Central memory CD8-positive, alpha-beta T cell (primary cell): Measurements from ENCODE around the gene TBC1D21.

ENCODE experiments used
- ATAC-seq: fragments of 150-1000 bp; cut with Tn5 transposase; replicated peaks from 2 replicates; pipeline ENCODE4 v1.10.0; 2022; ENCODE audit warnings: mild to moderate bottlenecking, moderate FRiP score, moderate number of reproducible peaks; ENCODE audit not compliant: poor library complexity, severe bottlenecking; ENCODE audit errors: extremely low read depth
- DNase-seq, 2 donors: peaks; one replicate each; pipeline ENCODE4 v3.0.0; 2021; ENCODE audit warnings: low spot score in 2 of 2
- H3K27ac Mint-ChIP-seq: one replicate; pipeline ENCODE4 v1.8.0; 2022; ENCODE audit warnings: low read depth, mild to moderate bottlenecking, moderate library complexity, mixed read lengths
- H3K27me3 Mint-ChIP-seq: one replicate; pipeline ENCODE4 v1.8.0; 2022; ENCODE audit warnings: mixed read lengths
- H3K36me3 Mint-ChIP-seq: one replicate; pipeline ENCODE4 v1.8.0; 2022; ENCODE audit warnings: mild to moderate bottlenecking, moderate library complexity, mixed read lengths; ENCODE audit not compliant: insufficient read depth
- H3K4me1 Mint-ChIP-seq: one replicate; pipeline ENCODE4 v1.8.0; 2022; ENCODE audit warnings: mixed read lengths
- H3K4me3 Mint-ChIP-seq: one replicate; pipeline ENCODE4 v1.8.0; 2022; ENCODE audit warnings: mild to moderate bottlenecking, moderate library complexity, mixed read lengths
- H3K9me3 Mint-ChIP-seq: one replicate; pipeline ENCODE4 v1.8.0; 2022; ENCODE audit warnings: mixed read lengths

TBC1D21 gene

DNA sequence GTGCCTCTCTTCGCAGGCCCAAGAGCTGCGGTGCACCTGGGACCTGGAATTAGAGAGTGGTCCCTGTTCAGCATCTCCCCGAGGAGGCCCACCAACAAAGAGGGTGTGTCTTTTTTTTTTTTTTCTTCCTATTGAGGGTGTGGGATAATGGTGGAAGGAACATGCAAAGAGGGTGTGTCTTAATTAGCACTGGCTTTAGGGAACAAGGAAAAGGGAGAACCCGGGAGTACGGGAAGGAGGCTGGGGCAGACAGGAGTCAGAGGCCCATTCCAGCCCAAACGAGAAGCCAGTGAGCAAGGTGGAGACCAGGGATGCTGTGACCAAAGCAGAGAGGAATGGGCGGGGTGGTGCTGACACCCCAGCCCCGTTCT lies 52.5 kb downstream of the TBC1D21 start:
- H3K27me3 Mint-ChIP-seq = no peaks in the 10 kb centered on the region
- H3K36me3 Mint-ChIP-seq = peaks cover 5% of the 10 kb centered on the region
- peaks cover 50% of the 10 kb centered on the region for H3K4me1 Mint-ChIP-seq
- ATAC-seq (no peak), DNase-seq (no peak)
- no peaks in the 10 kb centered on the region for H3K9me3 Mint-ChIP-seq
- H3K4me3 Mint-ChIP-seq = peak overlapping the region; percentile 77
- no peak overlapping the region for H3K27ac Mint-ChIP-seq

- no peaks in the 10 kb centered on the region for H3K9me3 Mint-ChIP-seq
- no peaks in the 10 kb centered on the region for H3K27me3 Mint-ChIP-seq
- H3K4me1 Mint-ChIP-seq = peaks cover 49% of the 10 kb centered on the region
- ATAC-seq = no peak
- H3K27ac Mint-ChIP-seq = no peak within 1 kb of the TSS
- H3K4me3 Mint-ChIP-seq = peak within 1 kb of the TSS; percentile 77
- H3K36me3 Mint-ChIP-seq = peaks cover 5% of the 10 kb centered on the region
- DNase-seq = no peak
Observed at GRCh38 chr15:73926219-73927002, 53.0 kb downstream of the TBC1D21 start, which contains the start of gene LOXL1. TSS of gene LOXL1 (plus strand) at chr15:73926462. CDS start at chr15:73926784, 322 bp downstream.

GRCh38 chr15:73927003-73927475 lies 53.7 kb downstream of the TBC1D21 start:
- Mint-ChIP-seq H3K4me1 (peaks cover 44% of the 10 kb centered on the region), H3K27me3 (no peaks in the 10 kb centered on the region), H3K27ac (no peak overlapping the region), H3K9me3 (no peaks in the 10 kb centered on the region), H3K36me3 (peaks cover 5% of the 10 kb centered on the region), H3K4me3 (peak overlapping the region; percentile 68)
- ATAC-seq = peak; percentile 4
- DNase-seq = no peak

GRCh38 chr15:73927476-73928240 lies 54.3 kb downstream of the TBC1D21 start:
- peak; percentile 66 to 70 for DNase-seq
- no peaks in the 10 kb centered on the region for H3K27me3 Mint-ChIP-seq
- H3K9me3 Mint-ChIP-seq = no peaks in the 10 kb centered on the region
- H3K36me3 Mint-ChIP-seq = peaks cover 5% of the 10 kb centered on the region
- H3K27ac Mint-ChIP-seq = peak overlapping the region; percentile 14
- peaks cover 44% of the 10 kb centered on the region for H3K4me1 Mint-ChIP-seq
- ATAC-seq = peak; percentile 85
- peak overlapping the region; percentile 68 for H3K4me3 Mint-ChIP-seq

GRCh38 chr15:73928241-73928579 lies 54.8 kb downstream of the TBC1D21 start:
- H3K36me3 Mint-ChIP-seq = peaks cover 4% of the 10 kb centered on the region
- H3K27ac Mint-ChIP-seq = peak overlapping the region; percentile 14
- peak overlapping the region; percentile 68 for H3K4me3 Mint-ChIP-seq
- no peaks in the 10 kb centered on the region for H3K27me3 Mint-ChIP-seq
- no peaks in the 10 kb centered on the region for H3K9me3 Mint-ChIP-seq
- DNase-seq (no peak), ATAC-seq (no peak)
- H3K4me1 Mint-ChIP-seq = peaks cover 40% of the 10 kb centered on the region

GRCh38 chr15:73928971-73929627 lies 55.7 kb downstream of the TBC1D21 start:
- DNase-seq (no peak), ATAC-seq (no peak)
- Mint-ChIP-seq H3K4me1 (peaks cover 31% of the 10 kb centered on the region), H3K27me3 (no peaks in the 10 kb centered on the region), H3K4me3 (peak overlapping the region; percentile 49), H3K36me3 (peaks cover 3% of the 10 kb centered on the region), H3K27ac (no peak overlapping the region), H3K9me3 (no peaks in the 10 kb centered on the region)

DNA sequence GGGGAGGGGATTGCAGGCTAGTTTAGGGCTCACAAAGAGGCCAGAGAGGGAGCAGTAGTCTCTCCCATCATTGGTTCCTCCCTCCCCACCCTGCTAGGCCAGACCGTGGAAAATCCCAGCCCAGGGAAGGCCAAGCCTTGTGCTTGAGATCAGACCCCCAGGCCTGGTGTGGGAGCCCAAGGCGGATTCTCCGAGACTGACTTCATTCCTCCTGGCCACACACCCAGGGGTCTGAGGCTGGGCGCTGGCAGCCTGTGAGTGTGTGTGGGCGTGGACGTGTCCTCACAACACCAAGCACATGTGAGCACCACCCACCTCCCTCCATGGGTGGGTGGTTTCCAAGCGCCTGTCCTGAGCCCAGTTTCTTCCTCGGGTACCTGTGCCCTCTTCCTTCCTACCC lies 57.0 kb downstream of the TBC1D21 start:
- Mint-ChIP-seq H3K27me3 (no peaks in the 10 kb centered on the region), H3K36me3 (no peaks in the 10 kb centered on the region), H3K27ac (no peak overlapping the region), H3K4me1 (peaks cover 19% of the 10 kb centered on the region), H3K9me3 (no peaks in the 10 kb centered on the region), H3K4me3 (no peak overlapping the region)
- ATAC-seq (no peak), DNase-seq (no peak)

- Mint-ChIP-seq H3K4me3 (no peak overlapping the region), H3K4me1 (peaks cover 14% of the 10 kb centered on the region), H3K27me3 (no peaks in the 10 kb centered on the region), H3K27ac (no peak overlapping the region), H3K36me3 (no peaks in the 10 kb centered on the region), H3K9me3 (no peaks in the 10 kb centered on the region)
- DNase-seq (no peak), ATAC-seq (no peak)
Observed at GRCh38 chr15:73930790-73931281, 57.5 kb downstream of the TBC1D21 start.

- H3K4me1 Mint-ChIP-seq = peaks cover 12% of the 10 kb centered on the region
- no peaks in the 10 kb centered on the region for H3K36me3 Mint-ChIP-seq
- H3K27ac Mint-ChIP-seq = no peak overlapping the region
- H3K9me3 Mint-ChIP-seq = no peaks in the 10 kb centered on the region
- DNase-seq (no peak), ATAC-seq (no peak)
- H3K27me3 Mint-ChIP-seq = no peaks in the 10 kb centered on the region
- no peak overlapping the region for H3K4me3 Mint-ChIP-seq
Observed at GRCh38 chr15:73931441-73931840, 58.1 kb downstream of the TBC1D21 start.

GRCh38 chr15:73932381-73933191 lies 59.2 kb downstream of the TBC1D21 start:
- Mint-ChIP-seq H3K36me3 (no peaks in the 10 kb centered on the region), H3K27me3 (no peaks in the 10 kb centered on the region), H3K9me3 (no peaks in the 10 kb centered on the region), H3K4me3 (no peak overlapping the region), H3K4me1 (peaks cover 12% of the 10 kb centered on the region), H3K27ac (no peak overlapping the region)
- ATAC-seq = no peak
- DNase-seq = no peak

DNA sequence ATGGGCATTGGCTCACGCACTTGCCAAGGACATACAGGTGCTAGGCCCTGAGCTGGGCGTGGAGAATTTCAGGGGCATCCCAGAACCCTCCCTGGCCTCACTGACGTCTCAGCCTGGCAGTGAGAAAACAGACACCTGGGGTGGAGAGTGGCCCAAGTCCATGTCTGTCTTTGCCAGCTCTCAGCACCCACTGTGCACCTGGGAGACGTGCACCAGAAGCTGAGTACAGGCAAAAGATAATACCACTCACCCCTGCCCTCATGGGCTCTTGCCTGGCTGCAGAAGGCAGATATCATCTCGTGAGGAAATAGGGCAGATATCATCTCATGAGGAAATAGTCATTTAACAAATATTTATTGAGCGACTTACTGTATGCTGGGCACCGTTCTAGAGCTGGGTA lies 60.9 kb downstream of the TBC1D21 start:
- H3K4me3 Mint-ChIP-seq = no peak overlapping the region
- DNase-seq = no peak
- H3K9me3 Mint-ChIP-seq = no peaks in the 10 kb centered on the region
- H3K36me3 Mint-ChIP-seq = no peaks in the 10 kb centered on the region
- peaks cover under 1% of the 10 kb centered on the region for H3K4me1 Mint-ChIP-seq
- H3K27me3 Mint-ChIP-seq = no peaks in the 10 kb centered on the region
- peak overlapping the region; percentile 1 for H3K27ac Mint-ChIP-seq
- no peak for ATAC-seq

DNA sequence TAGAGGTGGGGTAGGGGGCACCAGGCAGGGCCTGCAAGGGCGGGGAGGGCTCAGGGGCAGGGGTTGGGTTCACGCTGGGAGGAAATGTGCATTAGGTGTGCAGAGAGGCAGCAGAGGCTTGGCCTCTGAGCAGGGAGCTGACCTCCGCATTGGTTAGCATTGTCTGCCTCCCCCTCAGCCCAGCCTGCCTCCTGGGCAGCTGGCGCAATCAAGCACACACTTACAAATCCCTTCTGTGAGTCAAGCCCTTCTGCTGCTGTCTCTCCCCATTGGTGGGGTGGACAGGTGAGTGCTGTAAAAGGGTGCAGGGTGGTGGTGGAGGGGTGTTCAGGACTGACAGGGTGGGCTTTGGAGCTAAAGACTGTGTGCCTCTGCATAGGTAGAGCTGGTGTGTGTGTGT lies 62.2 kb downstream of the TBC1D21 start:
- Mint-ChIP-seq H3K9me3 (no peaks in the 10 kb centered on the region), H3K27ac (no peak overlapping the region), H3K36me3 (no peaks in the 10 kb centered on the region), H3K4me3 (no peak overlapping the region), H3K4me1 (no peaks in the 10 kb centered on the region), H3K27me3 (no peaks in the 10 kb centered on the region)
- ATAC-seq = no peak
- DNase-seq = no peak
